ENCODE data around the gene KAT8. TPM values are rescaled to one million over a fixed set of nuclear protein-coding genes. Genes with fewer than 3 reads are reported as not detected.

KAT8 gene
- total RNA-seq, 1 experiment from 2014 or later, result 44.9 TPM

GRCh38 chr16:31148896-31149295, 31.4 kb downstream of the KAT8 start (continued):
- no peak for TF ChIP-seq REST (IDR thresholded peaks at IDR 0.05; ENCODE audit: low read depth)
- no peak for TF ChIP-seq CTCF (IDR thresholded peaks at IDR 0.05 in 2 of 3, conservative IDR thresholded peaks at IDR 0.05 in 1 of 3; ENCODE audit: borderline replicate concordance in 1 of 3, insufficient read depth in 1 of 3, low read depth in 2 of 3, low read length in 2 of 3)
- no peak for TF ChIP-seq FOSL1 (IDR thresholded peaks at IDR 0.05; ENCODE audit: low read depth)
- no peak for TF ChIP-seq SRF (IDR thresholded peaks at IDR 0.05; ENCODE audit: low read depth)
- TF ChIP-seq JUND (IDR thresholded peaks at IDR 0.05), result no peak
- TF ChIP-seq TCF7L2 (IDR thresholded peaks at IDR 0.05; ENCODE audit: borderline replicate concordance, extremely low read depth, insufficient read depth, insufficient read length), result no peak
- TF ChIP-seq ELF1 (IDR thresholded peaks at IDR 0.05; ENCODE audit: borderline replicate concordance, low read depth), result no peak
- TF ChIP-seq SP1 (IDR thresholded peaks at IDR 0.05; ENCODE audit: low read depth), result no peak
- no peak for TF ChIP-seq EGR1 (IDR thresholded peaks at IDR 0.05; ENCODE audit: low read depth)
- no peak for TF ChIP-seq ZBTB33 (IDR thresholded peaks at IDR 0.05; ENCODE audit: extremely low read depth, insufficient replicate concordance, low read length)
